Measurements from ENCODE around the gene CREB3L2.
"Not testable (repeated sequence)": the region's sequence is repeated elsewhere in the genome, so short reads cannot be mapped to it uniquely, and the experiment has no call there.

The CREB3L2 gene

DNA sequence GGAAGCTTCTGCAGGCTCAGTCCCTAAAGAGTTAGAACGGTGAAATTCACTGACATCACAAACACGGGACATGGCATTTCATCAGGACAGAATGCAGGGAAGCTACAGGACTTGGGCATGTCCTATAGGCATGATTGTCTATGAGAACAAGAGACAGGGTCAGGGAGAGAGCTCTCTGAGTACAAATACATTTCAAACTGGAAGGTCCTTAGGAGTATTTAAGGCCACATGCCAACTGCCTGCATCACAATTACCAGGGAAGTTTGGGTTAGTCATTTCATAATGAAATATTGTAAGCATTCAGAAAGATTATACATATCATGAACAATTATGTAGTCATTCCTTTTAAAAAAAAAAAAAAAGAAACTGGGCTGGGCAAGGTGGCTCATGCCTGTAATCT is 71.3 kb downstream of the CREB3L2 start:
- DNase-seq, result no peak

DNA sequence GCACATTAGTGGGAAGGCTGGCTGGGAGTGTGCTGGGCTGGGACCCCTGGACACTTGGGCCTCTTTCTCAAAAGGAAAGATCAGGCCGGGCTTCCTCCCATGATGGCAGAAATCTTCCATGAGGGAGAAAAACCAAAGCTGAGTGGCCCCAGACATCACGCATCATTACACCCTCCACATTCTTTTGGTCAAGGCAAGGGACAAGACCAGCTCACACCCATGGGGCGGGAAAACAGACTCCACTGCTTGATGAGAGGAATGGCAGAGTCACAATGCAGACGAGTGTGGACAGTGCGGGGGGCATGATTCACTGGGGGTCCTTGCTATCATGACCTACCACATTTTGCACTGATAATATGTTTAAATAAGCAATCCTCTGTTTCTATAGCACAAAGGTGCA is 73.3 kb downstream of the CREB3L2 start:
- no peak for DNase-seq

DNA sequence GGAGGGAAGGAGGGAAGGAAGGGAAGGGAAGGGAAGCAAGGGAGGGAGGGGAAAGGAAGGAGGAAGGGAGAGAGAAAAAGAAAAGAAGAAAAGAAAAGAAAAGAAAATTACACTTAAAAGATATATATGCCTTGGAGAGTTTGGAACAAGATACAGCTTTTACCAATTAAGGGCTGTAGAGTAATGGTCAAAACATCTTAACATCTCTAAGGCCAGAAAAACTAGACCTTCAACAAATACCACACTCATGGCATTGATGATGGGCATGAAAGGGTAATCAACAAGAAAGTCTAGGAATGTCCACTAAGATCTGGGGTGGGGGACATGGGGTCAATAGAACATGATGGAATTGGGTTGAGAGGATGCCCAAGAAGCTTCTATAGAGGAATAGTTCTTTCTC is 74.5 kb downstream of the CREB3L2 start:
- DNase-seq, result no peak

DNA sequence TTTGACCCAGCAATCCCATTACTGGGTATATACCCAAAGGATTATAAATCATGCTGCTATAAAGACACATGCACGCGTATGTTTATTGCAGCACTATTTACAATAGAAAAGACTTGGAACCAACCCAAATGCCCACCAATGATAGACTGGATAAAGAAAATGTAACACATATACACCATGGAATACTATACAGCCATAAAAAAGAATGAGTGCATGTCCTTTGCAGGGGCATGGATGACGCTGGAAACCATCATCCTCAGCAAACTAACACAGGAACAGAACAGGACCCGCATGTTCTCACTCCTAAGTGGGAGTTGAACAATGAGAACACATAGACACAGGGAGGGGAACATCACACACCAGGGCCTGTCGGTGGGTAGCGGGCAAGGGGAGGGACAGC is 75.7 kb downstream of the CREB3L2 start:
- not testable (repeated sequence) for DNase-seq

DNA sequence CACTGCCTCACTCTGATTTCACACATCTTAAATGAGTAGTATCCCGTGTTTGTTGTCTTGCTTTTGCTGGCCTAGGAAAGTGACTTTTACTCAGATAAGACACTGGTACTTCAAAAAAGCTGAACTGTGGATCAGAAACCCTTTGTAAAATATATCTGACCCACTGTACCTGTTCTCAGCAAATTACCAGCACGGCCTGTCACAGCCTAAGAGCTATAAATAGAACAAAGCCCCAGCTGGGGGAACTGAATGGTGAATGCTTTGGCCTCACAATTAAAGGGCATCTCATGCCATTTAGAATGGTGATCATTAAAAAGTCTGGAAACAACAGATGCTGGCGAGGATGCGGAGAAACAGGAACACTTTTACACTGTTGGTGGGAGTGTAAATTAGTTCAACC is 76.1 kb downstream of the CREB3L2 start:
- no peak for DNase-seq

DNA sequence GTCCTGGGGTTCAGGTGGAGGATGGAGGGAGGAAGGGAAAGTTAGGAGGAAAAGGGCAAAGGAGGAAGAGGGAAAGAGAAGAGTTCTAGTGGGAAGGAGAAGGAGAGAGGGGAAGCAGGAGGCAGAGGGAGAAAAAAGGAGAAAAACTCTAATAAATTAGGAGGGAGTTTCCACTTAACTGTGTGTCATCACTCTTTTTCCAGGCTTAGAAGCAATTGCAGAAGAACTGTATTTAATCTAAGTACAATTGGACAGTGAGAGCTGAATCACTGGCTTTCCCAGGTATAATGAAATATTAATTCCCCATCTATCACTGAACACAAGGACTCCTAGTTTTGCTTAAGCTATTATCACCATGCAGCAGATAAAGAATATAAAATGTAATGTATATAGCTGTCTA is 76.8 kb downstream of the CREB3L2 start:
- no peak for DNase-seq

DNA sequence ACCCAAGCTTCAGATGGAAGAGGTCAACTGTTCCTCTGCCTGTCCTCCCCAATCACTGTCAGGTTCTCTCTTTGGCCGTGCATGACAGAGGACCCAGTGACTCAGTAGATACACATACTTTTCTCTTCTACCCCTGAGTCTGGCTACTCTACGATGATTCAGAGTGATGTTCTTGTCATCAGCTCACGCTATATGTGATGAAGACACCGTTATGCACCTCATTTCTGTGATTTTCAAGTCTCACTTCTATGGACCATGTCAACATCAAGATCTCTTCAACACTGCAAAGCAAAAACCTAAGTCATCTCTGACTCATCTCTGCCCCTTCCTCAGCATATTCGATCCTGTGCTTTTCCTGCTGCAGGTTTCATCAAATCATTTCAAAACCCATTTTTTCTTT is 78.5 kb downstream of the CREB3L2 start:
- DNase-seq, result no peak

DNA sequence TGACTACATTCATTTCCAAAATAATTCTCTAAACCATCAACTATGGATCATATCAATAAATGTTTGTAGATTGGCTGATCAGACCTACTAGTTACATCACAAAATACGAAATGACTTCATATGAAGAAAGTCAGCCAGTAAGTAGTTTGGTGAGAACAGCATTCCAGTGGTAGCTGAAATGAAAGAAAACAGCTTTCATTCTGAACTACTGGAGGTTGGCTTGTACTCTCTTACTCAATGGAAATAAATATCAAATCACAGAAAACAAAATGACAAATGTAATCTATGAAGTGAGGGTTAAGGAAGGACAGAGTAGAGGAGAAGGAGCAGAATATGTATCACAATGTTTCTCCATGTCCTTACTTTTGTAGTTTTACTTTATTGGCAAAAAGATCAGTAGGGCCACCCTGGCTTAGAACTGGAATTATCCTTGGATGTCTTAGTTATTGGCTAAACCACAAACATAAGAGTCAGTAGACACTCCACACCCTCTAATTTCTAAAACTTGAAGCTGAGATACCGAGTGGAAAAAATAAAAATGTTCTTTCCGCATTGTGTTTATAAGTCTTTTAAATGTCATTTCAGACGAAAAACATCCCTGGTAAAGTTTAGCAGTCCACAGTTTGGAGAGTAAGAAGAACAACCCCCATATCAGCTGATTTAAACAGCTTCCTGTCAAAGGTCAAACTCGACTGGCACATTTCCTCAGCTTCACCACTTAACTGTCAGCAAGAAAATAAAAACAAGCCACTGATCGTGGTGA is 81.1 kb downstream of the CREB3L2 start:
- DNase-seq, result no peak

DNA sequence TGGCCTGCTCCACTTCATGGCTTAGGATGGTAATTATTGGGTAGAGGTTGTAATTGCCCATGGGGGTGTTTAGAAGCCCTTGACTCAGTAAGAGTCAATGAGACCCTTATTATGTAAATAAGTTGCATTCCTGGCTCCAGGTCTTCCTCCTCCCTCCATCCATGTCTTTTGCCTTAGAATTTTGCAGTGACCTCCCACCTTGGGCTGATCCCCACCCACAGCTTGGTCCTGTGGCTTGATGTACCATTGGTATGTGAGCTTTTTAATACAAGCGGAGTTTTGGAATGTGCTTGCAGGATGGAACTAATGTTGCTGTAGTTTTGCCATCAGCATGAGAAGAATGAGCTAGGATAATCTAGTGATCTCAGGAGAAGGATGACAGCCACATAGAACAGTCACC is 81.9 kb downstream of the CREB3L2 start:
- DNase-seq, result no peak

DNA sequence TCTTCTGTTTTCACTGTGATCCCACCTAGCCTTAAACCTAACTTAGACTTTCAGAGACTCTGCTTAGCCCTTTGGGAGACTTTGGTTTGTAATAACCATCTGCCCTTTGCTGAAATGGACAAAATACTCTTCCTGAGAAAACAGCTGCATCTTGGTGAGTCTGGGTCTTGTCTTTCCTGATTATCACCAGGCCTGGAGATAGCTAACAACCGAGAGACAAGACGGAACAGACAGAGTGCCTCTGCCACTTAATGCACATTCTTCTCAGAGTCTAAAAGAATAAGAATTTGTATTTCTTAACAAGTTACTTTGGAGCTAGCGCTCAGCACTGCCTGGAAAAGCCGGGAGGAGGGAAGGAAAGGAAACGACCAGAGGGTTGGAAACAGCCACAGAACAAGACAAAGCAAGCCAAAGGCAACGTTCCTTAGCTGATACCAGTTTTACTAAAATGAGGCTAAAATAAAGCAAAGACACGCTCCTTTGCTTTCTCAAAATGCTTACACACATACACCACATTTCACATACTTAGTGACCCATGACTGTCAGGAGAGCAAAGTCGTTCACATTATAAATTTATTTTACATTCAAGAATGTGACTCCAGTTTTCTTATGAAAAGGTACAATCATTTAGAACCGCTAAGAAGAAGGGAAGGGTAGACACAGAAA is 84.8 kb downstream of the CREB3L2 start:
- no peak for DNase-seq

DNA sequence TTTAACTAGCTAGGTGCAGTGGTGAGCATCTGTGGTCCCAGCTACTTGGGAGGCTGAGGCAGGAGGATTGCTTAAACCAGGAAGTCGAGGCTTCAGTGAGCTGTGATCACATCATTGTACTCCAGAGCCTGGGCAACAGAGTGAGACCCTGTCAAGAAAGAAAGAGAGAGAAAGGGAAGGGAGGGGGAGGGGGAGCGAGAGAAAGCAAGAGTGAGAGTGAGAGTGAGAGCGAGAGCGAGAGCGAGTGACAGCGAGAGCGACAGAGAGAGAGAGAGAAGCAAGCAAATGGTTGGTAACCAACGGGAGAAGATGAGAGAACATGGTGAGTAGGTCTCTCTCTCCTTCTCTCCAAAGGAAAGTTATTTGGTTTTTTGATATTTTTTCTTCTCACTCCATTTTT is 85.3 kb downstream of the CREB3L2 start:
- DNase-seq, result no peak

DNA sequence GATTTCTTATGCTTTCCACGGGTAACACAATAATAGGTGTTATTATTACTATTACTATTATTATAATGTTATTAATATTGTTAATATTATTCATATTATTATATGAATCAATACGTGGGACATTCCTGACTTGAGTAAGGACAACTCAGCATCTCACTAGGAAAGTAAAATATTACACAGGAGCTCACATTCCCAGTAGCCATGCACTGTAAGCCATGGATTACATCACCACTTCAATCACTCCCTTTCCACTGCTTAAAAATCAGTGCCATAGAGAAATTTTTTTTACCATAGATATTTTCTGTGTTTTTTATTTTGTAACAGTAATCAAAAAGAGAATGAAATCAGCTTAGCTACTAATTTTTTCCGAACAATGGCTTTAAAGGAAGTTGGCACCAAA is 86.6 kb downstream of the CREB3L2 start:
- no peak for DNase-seq

DNA sequence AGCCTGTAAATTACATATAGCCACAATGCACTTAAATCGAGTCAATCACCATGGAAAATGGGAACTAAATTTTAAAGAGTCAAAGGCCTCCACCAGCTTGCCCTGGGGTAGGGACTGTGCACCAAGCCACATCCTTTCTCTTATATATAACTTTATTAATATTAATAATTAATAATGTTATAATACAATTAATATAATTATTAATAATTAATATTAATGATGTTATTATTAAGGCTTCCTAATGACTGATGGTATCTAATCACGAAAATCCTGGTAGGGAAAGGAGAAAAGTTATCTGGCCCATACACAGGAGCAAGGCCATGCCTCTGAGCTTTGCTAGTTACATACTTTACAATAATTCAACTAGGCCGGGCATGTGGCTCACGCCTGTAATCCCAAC is 87.9 kb downstream of the CREB3L2 start:
- DNase-seq, result no peak

DNA sequence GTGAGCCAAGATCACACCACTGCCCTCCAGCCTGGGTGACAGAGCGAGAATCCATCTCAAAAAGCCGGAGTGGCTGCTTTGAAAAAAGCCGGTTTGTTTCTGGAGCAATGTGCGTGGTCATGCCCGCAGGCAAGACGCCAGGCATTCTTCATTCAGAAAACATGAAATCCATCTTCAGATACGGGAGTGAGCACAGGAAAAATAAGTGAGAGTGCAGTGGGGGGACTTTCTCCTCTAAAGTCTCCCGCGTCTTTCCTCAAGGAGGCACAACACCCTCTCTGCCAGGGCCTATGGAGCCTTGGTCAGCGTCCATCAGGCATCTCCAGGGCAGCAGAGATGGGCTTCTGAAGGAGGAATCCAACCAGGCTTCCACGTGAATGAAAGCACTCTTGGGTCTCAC is 92.8 kb downstream of the CREB3L2 start:
- DNase-seq, result no peak

DNA sequence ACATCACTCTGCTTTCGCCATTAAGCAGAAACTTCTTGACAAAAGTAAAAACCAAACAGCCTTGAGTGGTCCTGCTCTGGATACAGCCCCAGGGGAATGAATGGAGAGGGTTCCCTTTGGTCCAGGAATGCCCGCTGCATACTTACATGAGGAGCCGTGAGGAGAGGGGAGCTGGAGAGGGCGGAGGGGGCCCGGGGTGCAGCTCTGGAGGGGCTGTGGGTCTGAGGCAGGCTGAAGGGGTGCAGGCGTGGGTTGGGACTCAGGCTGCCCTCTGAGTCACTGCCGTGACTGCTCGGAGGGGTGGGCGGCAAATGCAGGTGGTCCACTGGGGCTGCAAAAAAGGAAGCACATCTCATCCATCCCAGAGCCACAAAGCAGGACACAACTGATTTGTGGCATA is 93.8 kb downstream of the CREB3L2 start:
- no peak for DNase-seq

DNA sequence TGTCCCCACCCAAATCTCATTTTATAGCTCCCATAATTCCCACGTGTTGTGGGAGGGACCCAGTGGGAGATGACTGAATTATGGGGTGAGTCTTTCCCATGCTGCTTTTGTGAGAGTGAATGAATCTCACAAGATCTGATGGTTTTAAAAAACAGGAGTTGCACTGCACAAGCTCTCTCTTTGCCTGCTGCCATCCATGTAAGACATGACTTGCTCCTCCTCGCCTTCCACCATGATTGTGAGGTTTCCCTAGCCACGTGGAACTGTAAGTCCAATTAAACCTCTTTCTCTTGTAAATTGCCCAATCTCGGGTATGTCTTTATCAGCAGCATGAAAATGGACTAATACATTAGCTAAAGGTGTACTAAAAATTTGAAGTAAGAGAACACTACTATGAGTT is 95.2 kb downstream of the CREB3L2 start:
- DNase-seq, result not testable (repeated sequence)

DNA sequence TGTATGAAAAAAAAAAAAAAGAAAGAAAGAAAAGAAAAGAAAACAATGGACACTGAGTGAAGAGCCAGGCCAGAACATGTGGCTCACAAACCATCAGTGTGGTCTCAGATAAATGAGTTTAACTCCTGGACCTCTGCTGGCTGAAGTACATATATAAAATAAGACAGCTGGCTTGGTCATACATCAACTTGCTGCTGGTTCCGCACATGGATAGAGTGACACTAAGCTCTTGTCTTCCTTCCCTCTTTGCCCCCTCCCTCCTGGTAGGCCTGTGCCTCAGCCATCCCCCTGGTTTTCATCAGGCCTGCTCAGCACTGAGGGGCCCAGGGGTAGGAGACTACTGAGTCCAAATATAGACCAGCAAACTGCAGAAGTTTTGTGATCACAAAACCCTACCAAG is 97.1 kb downstream of the CREB3L2 start:
- no peak for DNase-seq

DNA sequence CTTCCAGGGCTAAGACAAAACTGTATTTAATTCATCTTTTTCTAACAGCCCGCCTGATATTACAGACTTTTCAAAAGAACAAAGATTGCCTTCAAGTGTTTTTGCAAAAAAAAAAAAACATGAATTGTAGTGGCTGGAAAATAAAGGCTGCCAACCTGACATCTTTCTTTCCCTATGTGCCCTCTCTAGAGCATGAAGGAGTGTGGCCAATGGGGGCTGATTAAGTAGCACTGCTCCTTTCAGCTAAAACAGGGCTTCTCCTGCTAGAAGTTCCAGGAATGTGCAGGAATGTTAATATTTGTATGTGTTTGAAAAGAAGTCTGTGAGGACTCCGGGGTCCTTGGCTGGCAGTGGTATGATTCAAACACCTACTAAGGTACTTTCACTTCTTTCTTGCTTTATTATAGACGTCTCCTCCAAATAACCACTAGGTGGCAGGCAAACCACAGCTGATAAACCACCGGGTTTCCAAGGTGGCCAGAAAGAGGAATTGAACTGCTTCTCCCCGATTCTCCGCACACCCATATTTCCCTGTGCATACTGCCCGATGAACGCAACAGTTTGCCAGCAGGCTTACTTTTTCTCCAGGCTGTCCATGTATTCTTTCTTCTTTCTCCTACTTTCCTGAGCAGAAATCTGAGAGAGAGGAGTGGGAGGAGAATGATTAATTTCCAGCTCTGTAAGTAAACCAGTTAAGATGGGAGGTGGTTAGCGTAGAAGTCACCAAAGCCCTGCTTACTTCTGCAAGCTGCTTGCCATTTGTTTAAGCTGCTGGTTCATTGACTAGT is 98.3 kb downstream of the CREB3L2 start:
- DNase-seq, result peak; percentile 79

DNA sequence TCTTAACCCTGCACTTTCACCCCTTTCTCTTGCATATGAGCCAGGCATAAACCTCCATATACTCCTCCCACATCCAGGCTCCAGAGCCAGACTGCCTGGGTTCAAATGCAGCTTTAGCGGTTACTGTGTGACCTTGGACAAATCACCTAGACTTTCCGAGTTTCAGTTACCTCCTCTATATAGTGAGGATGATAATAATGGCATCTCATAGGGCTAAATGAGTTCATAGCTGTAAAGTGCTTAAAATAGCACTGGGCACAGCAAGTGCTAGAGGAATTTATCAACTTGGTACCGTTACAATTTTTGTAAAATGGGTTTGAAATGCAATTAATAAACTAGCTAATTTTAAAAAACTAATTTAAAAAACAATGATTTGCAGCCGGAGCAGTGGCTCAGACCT is 101.7 kb downstream of the CREB3L2 start:
- no peak for DNase-seq

DNA sequence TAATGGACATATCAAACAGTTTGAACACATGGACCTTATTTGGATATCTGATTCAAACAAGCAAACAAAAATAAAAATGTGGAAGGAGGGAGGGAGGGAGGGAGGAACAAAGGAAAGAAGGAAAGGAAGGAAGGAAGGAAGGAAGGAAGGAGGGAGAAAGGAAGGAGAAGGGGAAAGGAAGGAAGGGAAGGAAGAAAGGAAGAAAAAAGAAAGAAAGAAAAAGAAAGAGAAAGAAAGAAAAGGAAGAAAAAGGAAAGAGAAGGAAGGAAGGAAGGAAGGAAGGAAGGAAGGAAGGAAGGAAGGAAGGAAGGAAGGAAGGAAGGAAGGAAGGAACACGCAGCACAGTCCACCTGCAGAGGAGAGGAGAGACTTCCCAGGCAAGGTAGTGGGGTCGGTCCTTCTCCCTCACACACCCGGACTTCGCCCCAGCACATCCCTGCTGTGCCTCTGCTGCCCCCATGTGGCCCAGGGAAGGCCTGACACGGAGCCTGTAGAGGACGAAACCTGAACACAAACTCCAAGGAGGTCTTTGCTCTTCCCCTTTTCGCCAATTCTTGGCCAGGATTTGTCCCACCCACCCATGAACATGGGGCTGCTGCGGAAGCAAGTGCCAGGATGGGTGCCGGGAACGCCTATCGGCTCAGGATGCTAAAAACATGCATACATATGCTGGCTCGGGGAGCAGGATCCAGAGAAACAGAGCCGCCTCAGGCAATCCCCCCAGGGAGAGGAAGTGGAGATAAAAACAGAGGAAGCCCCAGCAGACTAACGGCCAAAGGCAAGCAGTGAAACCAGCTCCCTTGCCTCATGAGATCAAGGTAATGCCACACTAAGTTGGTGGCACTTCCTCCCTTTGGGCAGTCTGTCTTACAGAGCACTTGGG is 102.8 kb downstream of the CREB3L2 start:
- DNase-seq, result peak; percentile 74

DNA sequence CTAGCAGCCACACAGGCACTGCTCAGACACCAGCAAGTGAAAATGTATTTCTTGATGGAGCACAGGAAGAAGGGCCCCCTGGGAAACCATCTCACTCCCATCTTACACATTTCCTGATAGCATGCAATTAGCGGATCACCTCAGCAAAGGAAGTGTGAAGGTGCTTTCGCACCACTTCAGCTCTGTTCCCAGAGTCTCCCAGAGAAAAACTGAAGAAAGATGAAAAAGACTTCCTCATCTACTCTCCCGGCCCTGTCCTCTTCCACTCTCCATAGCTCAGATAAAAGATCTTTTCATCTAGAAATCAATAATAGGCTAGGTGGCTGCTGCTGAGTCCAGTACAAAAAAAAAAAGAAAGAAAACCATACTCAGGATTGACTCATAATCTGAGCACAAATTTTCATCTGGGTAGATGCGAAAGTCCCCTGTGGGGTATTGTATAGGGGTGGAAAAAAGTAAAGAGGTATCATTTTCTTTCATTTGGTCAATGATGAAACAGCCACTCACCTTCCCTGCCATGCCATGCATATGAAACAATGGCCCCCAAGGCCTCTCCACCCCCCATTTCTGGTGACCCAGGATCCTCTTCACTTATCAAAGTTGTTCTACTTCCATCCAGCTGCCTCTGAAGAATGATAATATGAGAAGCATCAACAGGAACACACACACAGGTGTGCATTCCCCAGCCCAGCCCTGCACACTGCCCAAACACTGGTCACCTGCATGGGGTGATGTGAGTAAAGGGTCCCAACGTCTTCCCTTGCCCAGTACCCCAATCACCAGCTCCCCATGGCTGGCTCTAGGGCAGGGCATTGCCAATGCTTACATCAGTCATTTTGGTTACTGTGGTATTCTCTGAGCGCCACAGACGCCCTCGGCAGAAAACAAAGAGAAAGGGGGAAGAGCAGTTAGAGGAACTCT is 106.3 kb downstream of the CREB3L2 start:
- DNase-seq, result no peak

Measured in CD4-positive, alpha-beta T cell treated with Interleukin-10 for 1 hour (primary cell).